MM.1S (cell line): ENCODE data around the gene AXL.

ENCODE experiments used
- DNase-seq: peaks from one replicate; pipeline ENCODE4 v3.0.0-alpha.2; 2015
- H2AFZ ChIP-seq: fragments of 300-600 bp; sonication (generic); 2 replicates; pipeline ENCODE4 v1.6.0; 2016; ENCODE audit warnings: antibody characterized with exemption, low read length
- H3F3A ChIP-seq: fragments of 300-600 bp; sonication (generic); 2 replicates; pipeline ENCODE4 v1.6.1; 2016; ENCODE audit warnings: mild to moderate bottlenecking, antibody characterized with exemption, low read length, moderate library complexity, mixed read lengths; ENCODE audit not compliant: insufficient read depth
- H3K27ac ChIP-seq: fragments of 300-600 bp; sonication (generic); 2 replicates; pipeline ENCODE4 v1.5.1; 2016; ENCODE audit warnings: mild to moderate bottlenecking, low read length
- H3K27me3 ChIP-seq: fragments of 300-600 bp; sonication (generic); replicated peaks from 2 replicates; pipeline ENCODE4 v1.6.0; 2016; ENCODE audit warnings: low read length; ENCODE audit not compliant: insufficient read depth
- H3K36me3 ChIP-seq: fragments of 300-600 bp; sonication (generic); replicated peaks from 2 replicates; pipeline ENCODE4 v1.6.1; 2016; ENCODE audit warnings: mild to moderate bottlenecking, low read length, mixed read lengths; ENCODE audit not compliant: insufficient read depth
- H3K4me1 ChIP-seq: fragments of 300-600 bp; sonication (generic); 2 replicates; pipeline ENCODE4 v1.6.1; 2016; ENCODE audit warnings: low read length, mixed read lengths
- H3K4me2 ChIP-seq: fragments of 300-600 bp; sonication (generic); 2 replicates; pipeline ENCODE4 v1.6.0; 2016; ENCODE audit warnings: low read depth, low read length
- H3K4me3 ChIP-seq: fragments of 300-600 bp; sonication (generic); 2 replicates; pipeline ENCODE4 v1.5.1; 2016; ENCODE audit warnings: low read length, mixed read lengths
- H3K79me2 ChIP-seq: fragments of 300-600 bp; sonication (generic); 2 replicates; pipeline ENCODE4 v1.6.1; 2016; ENCODE audit warnings: mixed run types, low read length, mixed read lengths
- H3K9ac ChIP-seq: fragments of 300-600 bp; sonication (generic); 2 replicates; pipeline ENCODE4 v1.6.1; 2016; ENCODE audit warnings: low read length, mixed read lengths
- H3K9me2 ChIP-seq: fragments of 300-600 bp; sonication (generic); replicated peaks from 2 replicates; pipeline ENCODE4 v1.6.1; 2016; ENCODE audit warnings: mild to moderate bottlenecking, low read length, mixed read lengths; ENCODE audit not compliant: insufficient read depth
- H3K9me3 ChIP-seq: fragments of 300-600 bp; sonication (generic); replicated peaks from 2 replicates; pipeline ENCODE4 v1.6.1; 2016; ENCODE audit warnings: mild to moderate bottlenecking, low read length, mixed read lengths; ENCODE audit not compliant: insufficient read depth
- H4K20me1 ChIP-seq: fragments of 300-600 bp; sonication (generic); 2 replicates; pipeline ENCODE4 v1.6.1; 2016; ENCODE audit warnings: mild to moderate bottlenecking, low read length, moderate library complexity, mixed read lengths; ENCODE audit not compliant: insufficient read depth
- EZH2 ChIP-seq: fragments of 300-600 bp; sonication (generic); optimal IDR thresholded peaks from 2 replicates; pipeline ENCODE3; 2017; ENCODE audit warnings: low read depth, mild to moderate bottlenecking, antibody characterized with exemption, low read length, mixed read lengths
- EZH2phosphoT487 ChIP-seq: fragments of 300-600 bp; sonication (generic); IDR thresholded peaks from 2 replicates; pipeline ENCODE4 v1.6.1; 2018; ENCODE audit warnings: antibody characterized with exemption, low read length
- TF ChIP-seq, protein P1 (sequence below): fragments of 300-600 bp; sonication (generic); IDR thresholded peaks from 2 replicates; pipeline ENCODE4 v1.5.1; 2016; ENCODE audit warnings: antibody characterized with exemption, low read length, mixed read lengths

The AXL gene

DNA sequence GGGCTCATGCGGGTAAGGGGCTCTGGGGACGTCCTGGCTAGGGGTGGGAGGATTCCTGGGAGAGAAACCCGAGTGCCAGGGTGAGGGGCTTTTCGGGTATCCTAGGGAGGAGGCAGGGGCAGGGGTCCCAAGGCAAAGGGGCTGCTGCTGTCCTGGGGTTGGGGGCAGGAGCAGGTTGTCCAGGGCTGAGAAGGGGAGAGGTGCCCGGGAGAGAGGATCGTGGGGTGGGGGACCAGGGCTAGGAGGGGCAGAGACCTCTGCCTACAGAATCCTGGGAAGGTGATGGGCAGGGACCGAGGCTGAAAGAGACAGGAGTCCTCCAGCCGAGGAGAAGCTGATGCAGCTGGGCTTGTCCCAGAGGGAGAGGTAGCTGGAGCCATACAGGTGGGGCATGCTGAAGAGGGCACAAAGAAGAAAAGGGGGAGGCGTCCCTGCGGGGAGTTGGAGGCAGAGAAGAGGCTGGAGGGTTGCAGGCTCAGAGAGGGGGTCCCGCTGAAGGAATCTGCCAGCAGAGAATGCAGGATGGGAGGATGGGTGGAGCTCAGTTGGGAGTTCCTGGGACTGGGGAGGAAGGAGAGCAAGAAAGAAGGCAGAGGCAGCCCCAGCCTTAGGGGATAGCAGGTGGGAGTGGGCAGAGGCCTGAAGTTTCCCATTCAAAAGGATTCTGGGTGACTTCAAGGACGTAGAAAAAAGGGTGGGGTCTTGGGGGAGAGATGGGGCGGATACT is 25.4 kb upstream of the AXL start:
- H3K4me3 ChIP-seq, result no peak overlapping the region

DNA sequence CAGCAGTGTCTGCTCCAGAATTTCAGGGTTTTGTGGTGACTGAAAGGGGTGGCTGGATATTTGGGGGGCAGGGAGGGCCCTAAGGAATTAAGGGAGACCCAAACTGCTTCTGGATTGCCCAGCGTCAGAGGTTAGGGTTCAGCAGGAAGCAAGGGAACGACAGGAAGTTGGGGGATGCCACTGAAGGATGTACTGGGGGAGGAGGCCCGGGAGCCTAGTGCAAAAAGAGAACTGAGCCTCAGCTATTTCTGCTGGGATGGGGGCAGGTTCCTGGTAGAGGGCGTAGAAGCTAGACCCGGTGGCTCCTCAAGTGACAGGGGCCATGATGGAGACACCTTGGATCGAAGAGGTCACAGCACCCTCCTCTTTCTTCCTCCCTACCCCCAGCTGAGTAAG is 24.9 kb upstream of the AXL start:
- Histone ChIP-seq H3K9me2 (no peaks in the 10 kb centered on the region), H3K36me3 (no peaks in the 10 kb centered on the region), H3K4me1 (no peaks in the 10 kb centered on the region), H3F3A (no peaks in the 10 kb centered on the region), H3K79me2 (no peaks in the 10 kb centered on the region), H4K20me1 (no peaks in the 10 kb centered on the region), H3K27ac (no peak overlapping the region), H2AFZ (no peak overlapping the region), H3K4me3 (no peak overlapping the region), H3K9me3 (no peaks in the 10 kb centered on the region), H3K9ac (no peak overlapping the region), H3K27me3 (peaks cover 94% of the 10 kb centered on the region), H3K4me2 (no peak overlapping the region)
- no peak for TF ChIP-seq EZH2phosphoT487
- TF ChIP-seq EZH2, result no peak
- TF ChIP-seq, protein P1, sequence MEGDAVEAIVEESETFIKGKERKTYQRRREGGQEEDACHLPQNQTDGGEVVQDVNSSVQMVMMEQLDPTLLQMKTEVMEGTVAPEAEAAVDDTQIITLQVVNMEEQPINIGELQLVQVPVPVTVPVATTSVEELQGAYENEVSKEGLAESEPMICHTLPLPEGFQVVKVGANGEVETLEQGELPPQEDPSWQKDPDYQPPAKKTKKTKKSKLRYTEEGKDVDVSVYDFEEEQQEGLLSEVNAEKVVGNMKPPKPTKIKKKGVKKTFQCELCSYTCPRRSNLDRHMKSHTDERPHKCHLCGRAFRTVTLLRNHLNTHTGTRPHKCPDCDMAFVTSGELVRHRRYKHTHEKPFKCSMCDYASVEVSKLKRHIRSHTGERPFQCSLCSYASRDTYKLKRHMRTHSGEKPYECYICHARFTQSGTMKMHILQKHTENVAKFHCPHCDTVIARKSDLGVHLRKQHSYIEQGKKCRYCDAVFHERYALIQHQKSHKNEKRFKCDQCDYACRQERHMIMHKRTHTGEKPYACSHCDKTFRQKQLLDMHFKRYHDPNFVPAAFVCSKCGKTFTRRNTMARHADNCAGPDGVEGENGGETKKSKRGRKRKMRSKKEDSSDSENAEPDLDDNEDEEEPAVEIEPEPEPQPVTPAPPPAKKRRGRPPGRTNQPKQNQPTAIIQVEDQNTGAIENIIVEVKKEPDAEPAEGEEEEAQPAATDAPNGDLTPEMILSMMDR, result no peak
- DNase-seq, result no peak

More for the DNA sequence above, 25.4 kb upstream of the AXL start:
- H4K20me1 ChIP-seq, result no peaks in the 10 kb centered on the region
- H3K4me1 ChIP-seq, result no peaks in the 10 kb centered on the region
- H3K4me2 ChIP-seq, result no peak overlapping the region
- H3K9ac ChIP-seq, result no peak overlapping the region
- H3K9me3 ChIP-seq, result no peaks in the 10 kb centered on the region
- H3K9me2 ChIP-seq, result no peaks in the 10 kb centered on the region
- DNase-seq, result no peak
- H3K27me3 ChIP-seq, result peaks cover 92% of the 10 kb centered on the region
- H3K27ac ChIP-seq, result no peak overlapping the region
- H3F3A ChIP-seq, result no peaks in the 10 kb centered on the region
- H3K36me3 ChIP-seq, result no peaks in the 10 kb centered on the region
- TF ChIP-seq EZH2, result no peak
- TF ChIP-seq EZH2phosphoT487, result no peak
- TF ChIP-seq, protein P1, result no peak
- no peaks in the 10 kb centered on the region for H3K79me2 ChIP-seq
- H2AFZ ChIP-seq, result no peak overlapping the region

DNA sequence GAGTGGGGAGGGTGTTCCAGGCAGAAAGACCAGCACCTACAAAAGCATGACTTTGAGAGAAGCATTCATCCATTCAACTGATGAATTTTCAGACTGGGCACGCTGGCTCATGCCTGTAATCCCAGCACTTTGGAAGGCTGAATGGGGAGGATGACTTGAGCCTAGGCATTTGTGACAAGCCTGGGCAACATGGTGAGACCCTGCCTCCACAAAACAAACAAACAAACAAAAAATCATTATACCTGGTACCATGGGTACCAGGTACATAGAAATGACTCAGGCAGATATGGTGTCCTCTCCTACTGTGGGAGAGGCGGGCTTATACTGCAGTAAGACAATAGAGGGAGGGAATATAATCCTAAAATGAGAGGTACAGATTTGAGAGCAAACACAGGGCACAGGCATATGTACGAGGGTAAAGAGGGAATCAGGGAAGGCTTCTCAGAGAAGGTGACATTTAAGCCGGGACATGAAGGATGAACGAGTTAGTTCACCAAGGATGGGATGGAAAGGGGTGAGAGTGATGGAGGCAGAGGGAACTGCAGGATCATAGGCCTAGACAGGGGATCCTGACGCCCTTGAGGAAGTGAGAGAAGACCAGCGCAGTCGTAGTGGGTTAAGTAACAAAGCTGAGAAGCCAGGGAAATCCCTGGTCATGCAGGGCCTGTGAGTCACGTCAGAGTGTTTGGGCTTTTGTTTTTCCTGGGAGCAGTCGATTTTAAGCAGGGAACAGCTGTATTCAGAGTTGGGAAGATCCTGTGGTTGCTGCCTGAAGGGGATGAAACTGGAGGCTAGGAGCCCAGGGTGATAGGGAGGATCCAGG is 23.1 kb upstream of the AXL start:
- Histone ChIP-seq H3K4me3 (no peak overlapping the region), H4K20me1 (no peaks in the 10 kb centered on the region), H3K9ac (no peak overlapping the region), H2AFZ (no peak overlapping the region), H3K27me3 (peaks cover 95% of the 10 kb centered on the region), H3K4me1 (no peaks in the 10 kb centered on the region), H3K4me2 (no peak overlapping the region), H3K36me3 (no peaks in the 10 kb centered on the region), H3K9me2 (no peaks in the 10 kb centered on the region), H3K79me2 (no peaks in the 10 kb centered on the region), H3K27ac (no peak overlapping the region), H3F3A (no peaks in the 10 kb centered on the region), H3K9me3 (no peaks in the 10 kb centered on the region)
- no peak for DNase-seq
- no peak for TF ChIP-seq EZH2
- TF ChIP-seq EZH2phosphoT487, result no peak
- TF ChIP-seq, protein P1, result no peak
